Measurements from ENCODE around the gene FGFRL1. TPM values are rescaled to one million over a fixed set of nuclear protein-coding genes. Genes with fewer than 3 reads are reported as not detected.

FGFRL1 gene
- total RNA-seq, 4 donors from 2014 or later = 11.7 to 15.9 (median 14.2) TPM

- Histone ChIP-seq H3K36me3 (no peaks in the 10 kb centered on the region), H3K27me3 (no peaks in the 10 kb centered on the region), H3K4me1 (peaks cover 13 to 21% (median 17%) of the 10 kb centered on the region in 4 donors), H3K27ac (no peak overlapping the region), H3K9me3 (no peaks in the 10 kb centered on the region), H3K4me3 (no peak overlapping the region)
- in situ Hi-C loops (cut with MboI; ENCODE audit: low pct_ligation_motif_present in 1 of 4, low pct_unique_long_range_greater_than_20kb in 1 of 4, low sequenced_read_pairs in 3 of 4) (no loop called here), intact Hi-C loops (cut with DNase I; ENCODE audit: low total_unique reads) (no loop called here)
- 91% methylated on average over 8 of the region's 8 CpGs; no CpG with 5 or more reads in 1 of the 2 donors for WGBS, 2 donors (ENCODE audit: low coverage in 1 of 2)
- DNase-seq = no peak
- no peak for TF ChIP-seq POLR2AphosphoS5 (IDR thresholded peaks at IDR 0.05)
- TF ChIP-seq CTCF (IDR thresholded peaks at IDR 0.05) = no peak
- TF ChIP-seq EP300 (IDR thresholded peaks at IDR 0.05; ENCODE audit: low read depth) = no peak
- no peak for TF ChIP-seq POLR2A (IDR thresholded peaks at IDR 0.05)
These were observed 3.8 kb downstream of the FGFRL1 start for GRCh38 chr4:1015179-1015578.

GRCh38 chr4:1015746-1016145, 4.3 kb downstream of the FGFRL1 start:
- no peaks in the 10 kb centered on the region for H3K9me3 ChIP-seq
- no peaks in the 10 kb centered on the region for H3K36me3 ChIP-seq
- H3K4me1 ChIP-seq = peaks cover 7 to 15% (median 11%) of the 10 kb centered on the region in 4 donors
- DNase-seq = no peak
- H3K4me3 ChIP-seq = no peak overlapping the region
- in situ Hi-C loops (cut with MboI; ENCODE audit: low pct_ligation_motif_present in 1 of 4, low pct_unique_long_range_greater_than_20kb in 1 of 4, low sequenced_read_pairs in 3 of 4) = no loop called here
- WGBS, 2 donors (ENCODE audit: low coverage in 1 of 2) = 93% methylated on average over 9 of the region's 10 CpGs; no CpG with 5 or more reads in 1 of the 2 donors
- no peaks in the 10 kb centered on the region for H3K27me3 ChIP-seq
- intact Hi-C loops (cut with DNase I; ENCODE audit: low total_unique reads) = no loop called here
- H3K27ac ChIP-seq = no peak overlapping the region
- TF ChIP-seq CTCF (IDR thresholded peaks at IDR 0.05) (no peak), POLR2A (IDR thresholded peaks at IDR 0.05) (no peak), EP300 (IDR thresholded peaks at IDR 0.05; ENCODE audit: low read depth) (no peak), POLR2AphosphoS5 (IDR thresholded peaks at IDR 0.05) (no peak)

- TF ChIP-seq POLR2A (IDR thresholded peaks at IDR 0.05) = no peak
- no peak for TF ChIP-seq POLR2AphosphoS5 (IDR thresholded peaks at IDR 0.05)
- TF ChIP-seq CTCF (IDR thresholded peaks at IDR 0.05) = no peak
- TF ChIP-seq EP300 (IDR thresholded peaks at IDR 0.05; ENCODE audit: low read depth) = no peak
- 97% methylated on average over 11 of the region's 16 CpGs; no CpG with 5 or more reads in 1 of the 2 donors for WGBS, 2 donors (ENCODE audit: low coverage in 1 of 2)
- no peaks in the 10 kb centered on the region for H3K9me3 ChIP-seq
- no peaks in the 10 kb centered on the region for H3K27me3 ChIP-seq
- H3K4me3 ChIP-seq = no peak overlapping the region
- DNase-seq = no peak
- intact Hi-C loops (cut with DNase I; ENCODE audit: low total_unique reads) = no loop called here
- in situ Hi-C loops (cut with MboI; ENCODE audit: low pct_ligation_motif_present in 1 of 4, low pct_unique_long_range_greater_than_20kb in 1 of 4, low sequenced_read_pairs in 3 of 4) = no loop called here
- no peak overlapping the region for H3K27ac ChIP-seq
- H3K36me3 ChIP-seq = no peaks in the 10 kb centered on the region
- H3K4me1 ChIP-seq = peaks cover 5 to 16% (median 11%) of the 10 kb centered on the region in 4 donors
These were observed 5.8 kb downstream of the FGFRL1 start for GRCh38 chr4:1017211-1017610.

GRCh38 chr4:1017706-1018105, 6.3 kb downstream of the FGFRL1 start:
- intact Hi-C loops (cut with DNase I; ENCODE audit: low total_unique reads) (no loop called here), in situ Hi-C loops (cut with MboI; ENCODE audit: low pct_ligation_motif_present in 1 of 4, low pct_unique_long_range_greater_than_20kb in 1 of 4, low sequenced_read_pairs in 3 of 4) (no loop called here)
- H3K36me3 ChIP-seq = no peaks in the 10 kb centered on the region
- H3K27ac ChIP-seq = no peak overlapping the region
- H3K27me3 ChIP-seq = no peaks in the 10 kb centered on the region
- H3K4me1 ChIP-seq = peaks cover 5 to 16% (median 11%) of the 10 kb centered on the region in 4 donors
- H3K9me3 ChIP-seq = no peaks in the 10 kb centered on the region
- DNase-seq = no peak
- H3K4me3 ChIP-seq = no peak overlapping the region
- TF ChIP-seq POLR2AphosphoS5 (IDR thresholded peaks at IDR 0.05) (no peak), POLR2A (IDR thresholded peaks at IDR 0.05) (no peak), EP300 (IDR thresholded peaks at IDR 0.05; ENCODE audit: low read depth) (no peak), CTCF (IDR thresholded peaks at IDR 0.05) (no peak)
- 89% methylated on average over 10 of the region's 15 CpGs; no CpG with 5 or more reads in 1 of the 2 donors for WGBS, 2 donors (ENCODE audit: low coverage in 1 of 2)
